IMR-90 (cell line): ENCODE data around the gene HTRA2. TPM values are rescaled to one million over a fixed set of nuclear protein-coding genes. Genes with fewer than 3 reads are reported as not detected.

Experiments
- ATAC-seq: fragments of 200-7000 bp; cut with Tn5 transposase; 2 replicates; pipeline ENCODE4 v1.9.1; 2020; ENCODE audit warnings: low read depth, mild to moderate bottlenecking, moderate library complexity
- BruUV-seq: library from RNA; stranded (reverse); fragments of 400-500 nt; replicated peaks from 2 replicates; lab custom pipeline; 2021; lab: Mats Ljungman, UMichigan
- CTCF ChIA-PET: fragments of 300-600 bp; formaldehyde crosslinking; extraction: SDS; loops from one replicate; lab custom pipeline; 2021; ENCODE audit warnings: antibody characterized with exemption; lab: Yijun Ruan, JAX
- POLR2A ChIA-PET: fragments of 300-600 bp; sonication (Branson Sonifier 250); formaldehyde crosslinking; loops from one replicate; lab custom pipeline; 2022; ENCODE audit warnings: antibody characterized with exemption; ENCODE audit not compliant: unreplicated experiment; lab: Charles Lee
- DNase-seq: peaks from one replicate; pipeline ENCODE4 v3.0.0; 2013
- H2AFZ ChIP-seq: replicated peaks from 2 replicates; pipeline ENCODE3; 2013; ENCODE audit warnings: low read length, mild to moderate bottlenecking; ENCODE audit not compliant: poor library complexity
- H2AK5ac ChIP-seq: 2 replicates; pipeline ENCODE4 v1.6.1; 2013; ENCODE audit warnings: low read depth, low read length, inconsistent platforms
- H2AK9ac ChIP-seq: replicated peaks from 2 replicates; pipeline ENCODE3; 2013; ENCODE audit warnings: mild to moderate bottlenecking, low read depth, low read length, moderate library complexity; ENCODE audit not compliant: poor library complexity
- H2BK120ac ChIP-seq: 2 replicates; pipeline ENCODE4 v1.6.1; 2013; ENCODE audit warnings: low read depth, low read length, inconsistent platforms
- H2BK15ac ChIP-seq: 3 replicates; pipeline ENCODE4 v1.6.1; 2013; ENCODE audit warnings: low read depth, low read length, inconsistent platforms
- H2BK20ac ChIP-seq: 2 replicates; pipeline ENCODE4 v1.6.1; 2013; ENCODE audit warnings: low read depth, mild to moderate bottlenecking, inconsistent platforms, low read length, moderate library complexity
- H2BK5ac ChIP-seq: 2 replicates; pipeline ENCODE4 v1.6.1; 2013; ENCODE audit warnings: mild to moderate bottlenecking, low read depth, low read length, inconsistent platforms; ENCODE audit not compliant: poor library complexity, severe bottlenecking
- H3K14ac ChIP-seq: replicated peaks from 2 replicates; pipeline ENCODE4 v1.6.1; 2013; ENCODE audit warnings: low read depth, low read length, inconsistent platforms
- H3K18ac ChIP-seq: 2 replicates; pipeline ENCODE4 v1.6.1; 2013; ENCODE audit warnings: low read depth, low read length, control low read depth
- H3K23ac ChIP-seq: 2 replicates; pipeline ENCODE4 v1.6.1; 2013; ENCODE audit warnings: low read depth, low read length, inconsistent platforms
- H3K27ac ChIP-seq: 2 replicates; pipeline ENCODE4 v1.5.1; 2013; ENCODE audit warnings: mild to moderate bottlenecking, control low read depth, low read length; ENCODE audit not compliant: insufficient read depth
- H3K27me3 ChIP-seq: 2 replicates; pipeline ENCODE4 v1.6.1; 2013; ENCODE audit warnings: low read length; ENCODE audit not compliant: control insufficient read depth, insufficient read depth
- H3K36me3 ChIP-seq: 2 replicates; pipeline ENCODE4 v1.6.1; 2013; ENCODE audit warnings: low read length, mixed read lengths; ENCODE audit not compliant: control insufficient read depth, insufficient read depth
- H3K4ac ChIP-seq: 2 replicates; pipeline ENCODE4 v1.6.1; 2013; ENCODE audit warnings: low read depth, low read length, inconsistent platforms
- H3K4me1 ChIP-seq: 2 replicates; pipeline ENCODE4 v1.6.1; 2013; ENCODE audit warnings: low read length, mixed read lengths; ENCODE audit not compliant: control insufficient read depth, insufficient read depth
- H3K4me2 ChIP-seq: 2 replicates; pipeline ENCODE4 v1.6.1; 2013; ENCODE audit warnings: low read depth, mild to moderate bottlenecking, control low read depth, low read length, moderate library complexity
- H3K4me3 ChIP-seq: 2 replicates; pipeline ENCODE4 v1.5.1; 2013; ENCODE audit warnings: low read depth, mild to moderate bottlenecking, control low read depth, low read length, moderate library complexity; ENCODE audit not compliant: insufficient read depth
- H3K56ac ChIP-seq: 2 replicates; pipeline ENCODE4 v1.6.1; 2013; ENCODE audit warnings: low read length, inconsistent platforms; ENCODE audit not compliant: insufficient read depth; ENCODE audit errors: extremely low read depth
- H3K79me1 ChIP-seq, 2 experiments: 2 replicates each; pipeline ENCODE4 v1.6.1; 2013; ENCODE audit warnings: low read length in 2 of 2, inconsistent platforms in 1 of 2, low read depth in 1 of 2
- H3K9ac ChIP-seq: 2 replicates; pipeline ENCODE4 v1.6.1; 2013; ENCODE audit warnings: low read depth, low read length, control low read depth
- H3K9me1 ChIP-seq: 2 replicates; pipeline ENCODE4 v1.6.1; 2013; ENCODE audit warnings: low read length, inconsistent platforms; ENCODE audit not compliant: insufficient read depth
- H3K9me3 ChIP-seq: 2 replicates; pipeline ENCODE4 v1.6.1; 2013; ENCODE audit warnings: low read length; ENCODE audit not compliant: control insufficient read depth, insufficient read depth
- H4K20me1 ChIP-seq: 2 replicates; pipeline ENCODE4 v1.6.1; 2013; ENCODE audit warnings: low read length, inconsistent platforms; ENCODE audit not compliant: insufficient read depth
- H4K5ac ChIP-seq: 2 replicates; pipeline ENCODE4 v1.6.1; 2013; ENCODE audit warnings: mild to moderate bottlenecking, low read depth, low read length, control low read depth
- H4K8ac ChIP-seq, 2 experiments: 2 replicates each; pipeline ENCODE4 v1.6.1; 2013; ENCODE audit warnings: low read depth in 2 of 2, low read length in 2 of 2, control low read depth in 1 of 2, inconsistent platforms in 1 of 2
- H4K91ac ChIP-seq: 2 replicates; pipeline ENCODE4 v1.6.1; 2013; ENCODE audit warnings: low read depth, low read length, inconsistent platforms; ENCODE audit not compliant: insufficient read depth
- BHLHE40 ChIP-seq: fragments of 150-350 bp; IDR thresholded peaks from 2 replicates; pipeline ENCODE4 v1.6.1; 2016; ENCODE audit warnings: mild to moderate bottlenecking, low read depth, low read length
- CEBPB ChIP-seq: IDR thresholded peaks from 2 replicates; pipeline ENCODE4 v1.6.1; 2012; ENCODE audit warnings: low read depth, low read length, improper control_type of control experiment
- FOS ChIP-seq: fragments of 150-350 bp; IDR thresholded peaks from 2 replicates; pipeline ENCODE4 v1.6.1; 2016; ENCODE audit warnings: low read depth, low read length
- MAZ ChIP-seq: IDR thresholded peaks from 2 replicates; pipeline ENCODE4 v1.6.1; 2012; ENCODE audit warnings: low read depth, mild to moderate bottlenecking, low read length, improper control_type of control experiment, moderate library complexity, borderline replicate concordance
- MXI1 ChIP-seq: IDR thresholded peaks from 2 replicates; pipeline ENCODE4 v1.6.1; 2012; ENCODE audit warnings: low read depth, mild to moderate bottlenecking, low read length, moderate library complexity, borderline replicate concordance
- POLR2A ChIP-seq: IDR thresholded peaks from 2 replicates; pipeline ENCODE4 v1.6.1; 2012; ENCODE audit warnings: mild to moderate bottlenecking, low read depth, low read length
- RAD21 ChIP-seq: IDR thresholded peaks from 2 replicates; pipeline ENCODE4 v1.6.1; 2012; ENCODE audit warnings: low read length, improper control_type of control experiment
- RCOR1 ChIP-seq: IDR thresholded peaks from 2 replicates; pipeline ENCODE4 v1.6.1; 2012; ENCODE audit warnings: mild to moderate bottlenecking, low read length, improper control_type of control experiment; ENCODE audit not compliant: insufficient replicate concordance
- WGBS, 2 experiments: methylation state at CpG; one replicate each; pipeline versions ENCODE4 v1.1.5 to v1.1.7; 2013; ENCODE audit warnings: missing lambda C conversion rate in 2 of 2; ENCODE audit not compliant: insufficient read length in 1 of 2; ENCODE audit errors: extremely low coverage in 2 of 2; 5-methylcytosine and 5-hydroxymethylcytosine counted together
- dilution Hi-C: fragments of 300-500 bp; cut with HindIII; formaldehyde crosslinking; loops from one replicate; pipeline ENCODE4 v1.14.3; 2018; ENCODE audit warnings: low sequenced_read_pairs; ENCODE audit not compliant: unreplicated experiment
- in situ Hi-C: fragments of 300-500 bp; cut with MboI; formaldehyde crosslinking; loops from 3 replicates; pipeline ENCODE4 v1.14.3; 2019; ENCODE audit warnings: low sequenced_read_pairs, inconsistent platforms, mixed read lengths
- intact Hi-C: fragments of 100-400 bp; cut with micrococcal nuclease; formaldehyde crosslinking; loops from 2 replicates; pipeline ENCODE4 v1.10.0; 2022
- polyA plus RNA-seq, 3 experiments: library from polyadenylated mRNA; depleted of rRNA; stranded (reverse); fragments of >200 nt; gene quantifications; 2 replicates each; pipeline ENCODE4 v1.2.3, GENCODE V29; 2012; ENCODE audit warnings: low replicate concordance in 1 of 3
- total RNA-seq: library from RNA; depleted of rRNA; stranded (reverse); fragments of >200 nt; gene quantifications from 2 replicates; pipeline ENCODE4 v1.2.3, GENCODE V29; 2012
- TF ChIP-seq, protein P1 (sequence below): fragments of 150-350 bp; IDR thresholded peaks from 2 replicates; pipeline ENCODE4 v1.6.1; 2017; ENCODE audit warnings: mild to moderate bottlenecking, antibody characterized with exemption, low read length, low read depth
- TF ChIP-seq, protein P2 (sequence below): conservative IDR thresholded peaks from 2 replicates; pipeline ENCODE4 v1.5.1; 2012; ENCODE audit warnings: mild to moderate bottlenecking, low read depth, low read length, improper control_type of control experiment

HTRA2 gene
- total and polyA plus RNA-seq, 2 of the 4 experiments (the other 2 are of a cell fraction) = 23.6 to 28.1 TPM

GRCh38 chr2:74515981-74516633, 13.6 kb upstream of the HTRA2 start:
- Histone ChIP-seq H3K27ac (no peak overlapping the region), H4K5ac (no peak overlapping the region), H3K18ac (no peak overlapping the region), H2BK5ac (no peak overlapping the region), H2BK15ac (no peak overlapping the region), H3K27me3 (peaks cover 91% of the 10 kb centered on the region), H3K36me3 (no peaks in the 10 kb centered on the region), H3K9ac (no peak overlapping the region), H3K9me1 (no peaks in the 10 kb centered on the region), H4K20me1 (0 out of 2 replicates have a peak, but pooled peaks cover 5% of the 10 kb centered on the region), H3K9me3 (peaks cover 20% of the 10 kb centered on the region), H3K23ac (no peak overlapping the region), H2AK9ac (no peak overlapping the region), H3K4ac (no peak overlapping the region), H2AK5ac (no peak overlapping the region), H3K4me3 (no peak overlapping the region), H2AFZ (peak overlapping the region; percentile 80), H2BK120ac (no peak overlapping the region), H3K14ac (no peak overlapping the region), H3K4me1 (no peaks in the 10 kb centered on the region), H3K56ac (no peak overlapping the region), H4K8ac (no peak overlapping the region), H2BK20ac (no peak overlapping the region), H3K4me2 (no peak overlapping the region), H3K79me1 (no peaks in the 10 kb centered on the region), H4K91ac (no peak overlapping the region)
- ChIA-PET CTCF (no interaction called here), POLR2A (no interaction called here)
- BruUV-seq = no TSS peak
- intact Hi-C loops (no loop called here), in situ Hi-C loops (no loop called here), dilution Hi-C loops (no loop called here)
- 8% methylated on average over 28 of the region's 72 CpGs; no CpG with 5 or more reads in 1 of the 2 experiments for WGBS, 2 experiments
- DNase-seq (peak; percentile 11), ATAC-seq (peak; percentile 68)
- no peak for TF ChIP-seq BHLHE40
- TF ChIP-seq FOS = no peak
- TF ChIP-seq, protein P1, sequence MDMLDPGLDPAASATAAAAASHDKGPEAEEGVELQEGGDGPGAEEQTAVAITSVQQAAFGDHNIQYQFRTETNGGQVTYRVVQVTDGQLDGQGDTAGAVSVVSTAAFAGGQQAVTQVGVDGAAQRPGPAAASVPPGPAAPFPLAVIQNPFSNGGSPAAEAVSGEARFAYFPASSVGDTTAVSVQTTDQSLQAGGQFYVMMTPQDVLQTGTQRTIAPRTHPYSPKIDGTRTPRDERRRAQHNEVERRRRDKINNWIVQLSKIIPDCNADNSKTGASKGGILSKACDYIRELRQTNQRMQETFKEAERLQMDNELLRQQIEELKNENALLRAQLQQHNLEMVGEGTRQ = no peak
- TF ChIP-seq RCOR1 = no peak
- no peak for TF ChIP-seq CEBPB
- TF ChIP-seq, protein P2, sequence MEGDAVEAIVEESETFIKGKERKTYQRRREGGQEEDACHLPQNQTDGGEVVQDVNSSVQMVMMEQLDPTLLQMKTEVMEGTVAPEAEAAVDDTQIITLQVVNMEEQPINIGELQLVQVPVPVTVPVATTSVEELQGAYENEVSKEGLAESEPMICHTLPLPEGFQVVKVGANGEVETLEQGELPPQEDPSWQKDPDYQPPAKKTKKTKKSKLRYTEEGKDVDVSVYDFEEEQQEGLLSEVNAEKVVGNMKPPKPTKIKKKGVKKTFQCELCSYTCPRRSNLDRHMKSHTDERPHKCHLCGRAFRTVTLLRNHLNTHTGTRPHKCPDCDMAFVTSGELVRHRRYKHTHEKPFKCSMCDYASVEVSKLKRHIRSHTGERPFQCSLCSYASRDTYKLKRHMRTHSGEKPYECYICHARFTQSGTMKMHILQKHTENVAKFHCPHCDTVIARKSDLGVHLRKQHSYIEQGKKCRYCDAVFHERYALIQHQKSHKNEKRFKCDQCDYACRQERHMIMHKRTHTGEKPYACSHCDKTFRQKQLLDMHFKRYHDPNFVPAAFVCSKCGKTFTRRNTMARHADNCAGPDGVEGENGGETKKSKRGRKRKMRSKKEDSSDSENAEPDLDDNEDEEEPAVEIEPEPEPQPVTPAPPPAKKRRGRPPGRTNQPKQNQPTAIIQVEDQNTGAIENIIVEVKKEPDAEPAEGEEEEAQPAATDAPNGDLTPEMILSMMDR = no peak
- no peak for TF ChIP-seq MAZ
- no peak for TF ChIP-seq POLR2A
- no peak for TF ChIP-seq RAD21
- no peak for TF ChIP-seq MXI1
